Breast epithelium (tissue), 3 donors: ENCODE results near the gene CS.
"Not testable (repeated sequence)": the region's sequence is repeated elsewhere in the genome, so short reads cannot be mapped to it uniquely, and the experiment has no call there.

ENCODE experiments used
- POLR2A ChIP-seq: fragments of 450-650 bp; IDR thresholded peaks from one replicate; pipeline ENCODE4 v1.6.1; 2016; ENCODE audit warnings: antibody characterized with exemption, mild to moderate bottlenecking, moderate library complexity
- POLR2AphosphoS5 ChIP-seq, 3 donors: sonication (generic); formaldehyde crosslinking; IDR thresholded peaks; one replicate each; pipeline ENCODE4 v1.6.1; 2017; ENCODE audit warnings: antibody characterized with exemption in 3 of 3
- TF ChIP-seq, protein P1 (sequence below), 3 donors: fragments of 450-650 bp; IDR thresholded peaks; one replicate each; pipeline ENCODE4 v1.5.1; 2016 to 2017; ENCODE audit warnings: antibody characterized with exemption in 3 of 3, mild to moderate bottlenecking in 3 of 3, moderate library complexity in 3 of 3

DNA sequence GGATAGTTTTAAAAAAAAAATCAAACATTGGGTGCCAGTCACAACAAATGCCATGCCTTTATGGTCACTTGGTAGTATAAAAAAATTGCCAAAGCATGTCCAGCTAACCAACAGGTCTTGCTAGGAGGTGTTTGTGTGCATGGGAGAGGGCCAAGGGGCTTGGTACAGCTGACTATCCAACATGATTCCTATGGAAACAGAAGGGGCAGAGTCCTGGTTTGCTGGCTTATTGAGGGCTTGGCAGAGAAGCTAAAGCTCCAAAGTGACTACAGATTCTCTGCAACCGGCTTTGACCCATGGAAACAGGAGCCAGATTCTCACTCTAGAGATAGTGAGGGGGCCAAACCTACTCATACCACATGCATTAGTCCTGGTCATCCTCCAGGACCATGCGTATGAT is 27.7 kb downstream of the CS start:
- TF ChIP-seq, protein P1, sequence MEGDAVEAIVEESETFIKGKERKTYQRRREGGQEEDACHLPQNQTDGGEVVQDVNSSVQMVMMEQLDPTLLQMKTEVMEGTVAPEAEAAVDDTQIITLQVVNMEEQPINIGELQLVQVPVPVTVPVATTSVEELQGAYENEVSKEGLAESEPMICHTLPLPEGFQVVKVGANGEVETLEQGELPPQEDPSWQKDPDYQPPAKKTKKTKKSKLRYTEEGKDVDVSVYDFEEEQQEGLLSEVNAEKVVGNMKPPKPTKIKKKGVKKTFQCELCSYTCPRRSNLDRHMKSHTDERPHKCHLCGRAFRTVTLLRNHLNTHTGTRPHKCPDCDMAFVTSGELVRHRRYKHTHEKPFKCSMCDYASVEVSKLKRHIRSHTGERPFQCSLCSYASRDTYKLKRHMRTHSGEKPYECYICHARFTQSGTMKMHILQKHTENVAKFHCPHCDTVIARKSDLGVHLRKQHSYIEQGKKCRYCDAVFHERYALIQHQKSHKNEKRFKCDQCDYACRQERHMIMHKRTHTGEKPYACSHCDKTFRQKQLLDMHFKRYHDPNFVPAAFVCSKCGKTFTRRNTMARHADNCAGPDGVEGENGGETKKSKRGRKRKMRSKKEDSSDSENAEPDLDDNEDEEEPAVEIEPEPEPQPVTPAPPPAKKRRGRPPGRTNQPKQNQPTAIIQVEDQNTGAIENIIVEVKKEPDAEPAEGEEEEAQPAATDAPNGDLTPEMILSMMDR (IDR thresholded peaks at IDR 0.05): not testable (repeated sequence)
- not testable (repeated sequence) for TF ChIP-seq POLR2AphosphoS5 (IDR thresholded peaks at IDR 0.05); POLR2A
